Measurements from ENCODE around the gene SORBS1. TPM values are rescaled to one million over a fixed set of nuclear protein-coding genes. Genes with fewer than 3 reads are reported as not detected.

Gene SORBS1
- total RNA-seq, 1 donor from 2014 or later: 30.7 TPM

DNA sequence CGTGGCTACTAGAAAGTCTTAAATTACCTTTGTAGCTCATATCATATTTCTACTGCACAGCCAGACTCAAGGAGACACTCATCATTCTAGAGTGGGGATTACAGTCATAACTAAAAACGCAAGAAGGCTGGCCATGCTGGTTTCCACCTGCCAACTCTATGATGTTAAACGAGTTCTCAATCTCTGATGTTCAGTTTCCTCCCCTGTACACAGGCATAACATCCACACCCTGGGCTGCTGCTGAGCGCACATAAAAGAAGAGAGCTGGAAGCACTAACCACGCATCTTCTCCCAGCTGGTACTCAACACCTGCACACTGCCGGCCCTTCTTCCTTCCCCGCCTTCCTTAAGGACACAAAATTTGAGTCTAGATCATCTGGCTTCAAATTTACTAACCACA lies 60.5 kb downstream of the SORBS1 start:
- Mint-ChIP-seq H3K27ac (no peak overlapping the region), H3K4me1 (ENCODE audit: low read depth) (peaks cover 25% of the 10 kb centered on the region), H3K27me3 (peaks cover 8% of the 10 kb centered on the region), H3K9me3 (ENCODE audit: low read depth) (no peaks in the 10 kb centered on the region), H3K36me3 (ENCODE audit: insufficient read depth) (peaks cover 1% of the 10 kb centered on the region), H3K4me3 (ENCODE audit: low read depth) (no peak overlapping the region)
- TF ChIP-seq, protein P1, sequence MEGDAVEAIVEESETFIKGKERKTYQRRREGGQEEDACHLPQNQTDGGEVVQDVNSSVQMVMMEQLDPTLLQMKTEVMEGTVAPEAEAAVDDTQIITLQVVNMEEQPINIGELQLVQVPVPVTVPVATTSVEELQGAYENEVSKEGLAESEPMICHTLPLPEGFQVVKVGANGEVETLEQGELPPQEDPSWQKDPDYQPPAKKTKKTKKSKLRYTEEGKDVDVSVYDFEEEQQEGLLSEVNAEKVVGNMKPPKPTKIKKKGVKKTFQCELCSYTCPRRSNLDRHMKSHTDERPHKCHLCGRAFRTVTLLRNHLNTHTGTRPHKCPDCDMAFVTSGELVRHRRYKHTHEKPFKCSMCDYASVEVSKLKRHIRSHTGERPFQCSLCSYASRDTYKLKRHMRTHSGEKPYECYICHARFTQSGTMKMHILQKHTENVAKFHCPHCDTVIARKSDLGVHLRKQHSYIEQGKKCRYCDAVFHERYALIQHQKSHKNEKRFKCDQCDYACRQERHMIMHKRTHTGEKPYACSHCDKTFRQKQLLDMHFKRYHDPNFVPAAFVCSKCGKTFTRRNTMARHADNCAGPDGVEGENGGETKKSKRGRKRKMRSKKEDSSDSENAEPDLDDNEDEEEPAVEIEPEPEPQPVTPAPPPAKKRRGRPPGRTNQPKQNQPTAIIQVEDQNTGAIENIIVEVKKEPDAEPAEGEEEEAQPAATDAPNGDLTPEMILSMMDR (IDR thresholded peaks at IDR 0.05; ENCODE audit: unreplicated experiment): no peak
- no peak for DNase-seq (ENCODE audit: low spot score, unreplicated experiment)

DNA sequence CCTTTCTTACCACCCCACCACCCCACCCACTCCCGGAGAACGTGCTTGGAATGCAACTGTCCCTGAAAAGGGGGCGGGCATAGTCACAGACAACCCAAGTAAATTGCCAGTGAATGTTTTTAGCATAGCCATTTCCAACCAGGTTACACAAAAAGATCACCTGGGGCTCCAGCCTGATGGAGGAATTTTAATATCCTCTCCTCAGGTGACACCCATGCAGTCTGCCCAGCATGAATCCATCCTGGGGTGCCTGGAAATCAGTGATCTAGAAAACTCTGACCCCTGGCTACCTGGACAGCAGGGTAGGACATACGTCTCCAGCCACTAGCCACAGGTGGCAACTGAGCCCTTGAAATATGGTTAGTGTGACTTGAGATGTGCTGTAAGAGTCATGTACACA lies 61.1 kb downstream of the SORBS1 start:
- Mint-ChIP-seq H3K4me3 (ENCODE audit: low read depth) (no peak overlapping the region), H3K27me3 (peaks cover 8% of the 10 kb centered on the region), H3K4me1 (ENCODE audit: low read depth) (peaks cover 25% of the 10 kb centered on the region), H3K9me3 (ENCODE audit: low read depth) (peaks cover 2% of the 10 kb centered on the region), H3K27ac (no peak overlapping the region), H3K36me3 (ENCODE audit: insufficient read depth) (peaks cover 3% of the 10 kb centered on the region)
- no peak for DNase-seq (ENCODE audit: low spot score, unreplicated experiment)
- TF ChIP-seq, protein P1 (IDR thresholded peaks at IDR 0.05; ENCODE audit: unreplicated experiment): no peak

DNA sequence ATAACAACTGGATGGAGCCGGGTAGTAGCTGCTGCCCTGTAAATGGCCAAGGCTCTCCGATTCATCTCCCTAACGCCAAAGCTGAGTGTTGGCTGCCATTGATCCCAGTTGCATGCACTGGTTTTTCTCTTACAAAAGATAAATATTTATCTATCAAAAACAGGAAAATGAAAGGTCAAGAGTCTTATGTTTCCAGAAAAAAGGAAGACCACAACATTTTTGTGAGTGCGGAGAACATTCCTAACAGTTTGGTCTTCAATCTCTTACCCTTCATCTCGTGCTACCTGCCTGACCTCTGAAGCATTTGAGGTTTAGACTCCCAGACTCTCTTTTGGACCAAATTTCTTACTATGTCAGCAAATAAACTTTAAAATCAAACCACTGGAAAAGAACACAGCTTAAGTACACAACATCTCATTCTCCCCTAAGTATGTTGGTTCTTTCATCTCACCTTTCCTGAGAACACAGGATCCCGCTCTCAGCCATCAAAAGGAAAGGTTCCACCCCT lies 61.6 kb downstream of the SORBS1 start:
- no peak for DNase-seq (ENCODE audit: low spot score, unreplicated experiment)
- Mint-ChIP-seq H3K27ac (no peak overlapping the region), H3K4me3 (ENCODE audit: low read depth) (no peak overlapping the region), H3K4me1 (ENCODE audit: low read depth) (peaks cover 25% of the 10 kb centered on the region), H3K36me3 (ENCODE audit: insufficient read depth) (peaks cover 3% of the 10 kb centered on the region), H3K27me3 (peaks cover 6% of the 10 kb centered on the region), H3K9me3 (ENCODE audit: low read depth) (peaks cover 3% of the 10 kb centered on the region)
- TF ChIP-seq, protein P1 (IDR thresholded peaks at IDR 0.05; ENCODE audit: unreplicated experiment): no peak

DNA sequence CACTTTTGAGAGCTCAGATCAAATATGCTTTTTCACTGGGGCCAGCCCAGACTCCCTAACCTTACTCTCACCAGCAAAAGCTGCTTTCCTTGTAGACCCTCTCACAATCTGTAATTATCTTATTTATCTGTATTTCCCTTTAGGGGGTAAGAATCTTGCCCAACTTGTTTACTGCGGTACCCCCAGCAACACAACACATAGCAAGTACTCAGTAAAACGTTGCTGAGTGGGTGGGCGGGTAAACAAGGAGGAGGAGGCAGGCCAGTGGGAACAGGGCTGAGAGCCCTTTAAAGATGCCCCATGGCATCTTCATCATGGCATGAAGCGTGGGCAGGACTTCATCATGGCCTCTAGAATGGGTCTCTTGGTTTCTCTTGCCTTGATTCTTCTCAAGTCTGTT lies 64.2 kb downstream of the SORBS1 start:
- Mint-ChIP-seq H3K27me3 (peaks cover 3% of the 10 kb centered on the region), H3K27ac (peak overlapping the region; percentile 55), H3K36me3 (ENCODE audit: insufficient read depth) (peaks cover 3% of the 10 kb centered on the region), H3K4me1 (ENCODE audit: low read depth) (peaks cover 21% of the 10 kb centered on the region), H3K4me3 (ENCODE audit: low read depth) (no peak overlapping the region), H3K9me3 (ENCODE audit: low read depth) (peaks cover 3% of the 10 kb centered on the region)
- DNase-seq (ENCODE audit: low spot score, unreplicated experiment): no peak
- TF ChIP-seq, protein P1 (IDR thresholded peaks at IDR 0.05; ENCODE audit: unreplicated experiment): no peak

DNA sequence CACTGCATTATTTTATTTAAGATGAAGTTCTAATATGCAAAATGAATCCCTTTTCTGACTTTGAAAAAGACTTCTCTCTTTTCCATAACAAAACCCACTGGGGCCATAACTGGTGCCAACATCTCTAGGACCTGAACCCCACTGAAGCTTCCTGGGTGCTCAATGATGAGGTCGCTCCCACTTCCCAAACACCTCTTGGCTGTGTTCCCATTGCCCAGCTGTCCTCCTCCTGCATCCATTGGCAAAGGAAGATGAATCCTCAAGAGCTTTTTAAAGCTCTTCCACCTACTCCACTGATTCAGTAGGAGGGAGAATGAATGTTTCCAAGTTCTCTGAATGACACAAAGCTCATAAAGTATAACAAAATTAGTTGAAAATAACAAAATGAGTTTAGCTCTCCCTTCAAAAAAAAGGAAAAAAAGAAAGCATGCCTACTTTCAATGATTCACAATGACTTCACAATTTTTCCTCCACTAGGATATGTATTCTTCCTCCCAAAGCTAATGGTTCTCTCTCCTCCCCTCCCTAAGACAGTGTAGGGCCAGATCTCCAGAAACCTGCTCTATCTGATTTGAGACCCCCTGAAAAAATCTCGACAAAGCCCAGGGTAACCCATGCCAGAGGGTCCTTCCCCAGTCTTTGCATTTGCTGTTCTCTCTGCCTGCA lies 64.8 kb downstream of the SORBS1 start:
- Mint-ChIP-seq H3K27me3 (peaks cover 3% of the 10 kb centered on the region), H3K36me3 (ENCODE audit: insufficient read depth) (peaks cover 3% of the 10 kb centered on the region), H3K9me3 (ENCODE audit: low read depth) (peaks cover 3% of the 10 kb centered on the region), H3K27ac (peak overlapping the region; percentile 55), H3K4me1 (ENCODE audit: low read depth) (peaks cover 18% of the 10 kb centered on the region), H3K4me3 (ENCODE audit: low read depth) (no peak overlapping the region)
- no peak for DNase-seq (ENCODE audit: low spot score, unreplicated experiment)
- TF ChIP-seq, protein P1 (IDR thresholded peaks at IDR 0.05; ENCODE audit: unreplicated experiment): no peak

All from progenitor cell of endocrine pancreas (in vitro differentiated cells).